GM12891 (cell line): ENCODE measurements around the gene EIF5A2.

ENCODE experiments used
- DNase-seq: peaks from one replicate; pipeline ENCODE4 v3.0.0; 2011; ENCODE audit warnings: low spot score; ENCODE audit not compliant: insufficient read length
- FAIRE-seq: peaks from 2 replicates; lab custom pipeline; 2011; peaks lifted over from hg19 to GRCh38; lab: Jason Lieb, UNC
- PAX5 ChIP-seq: IDR thresholded peaks from 2 replicates; pipeline ENCODE4 v1.6.1; 2011; ENCODE audit warnings: low read length, moderate library complexity, mild to moderate bottlenecking; ENCODE audit not compliant: insufficient read depth, severe bottlenecking
- POLR2A ChIP-seq: IDR thresholded peaks from 2 replicates; pipeline ENCODE4 v1.6.1; 2011; ENCODE audit warnings: low read depth, low read length, control low read depth
- POLR2AphosphoS5 ChIP-seq: IDR thresholded peaks from 2 replicates; pipeline ENCODE4 v1.6.1; 2011; ENCODE audit warnings: low read depth, low read length, control low read depth
- POU2F2 ChIP-seq: IDR thresholded peaks from 2 replicates; pipeline ENCODE4 v1.6.1; 2011; ENCODE audit warnings: low read depth, mild to moderate bottlenecking, control low read depth, low read length, moderate library complexity
- SPI1 ChIP-seq: IDR thresholded peaks from 2 replicates; pipeline ENCODE4 v1.6.1; 2011; ENCODE audit warnings: low read depth, low read length, control low read depth
- TAF1 ChIP-seq: IDR thresholded peaks from 2 replicates; pipeline ENCODE4 v1.6.1; 2011; ENCODE audit warnings: low read depth, low read length, control low read depth

The EIF5A2 gene

GRCh38 chr3:170852324-170852723, 56.1 kb downstream of the EIF5A2 start:
- FAIRE-seq (no peak), DNase-seq (no peak)
- TF ChIP-seq POLR2A = no peak
- TF ChIP-seq POU2F2 = no peak
- no peak for TF ChIP-seq POLR2AphosphoS5
- TF ChIP-seq TAF1 = no peak
- TF ChIP-seq SPI1 = no peak
- no peak for TF ChIP-seq PAX5

DNA sequence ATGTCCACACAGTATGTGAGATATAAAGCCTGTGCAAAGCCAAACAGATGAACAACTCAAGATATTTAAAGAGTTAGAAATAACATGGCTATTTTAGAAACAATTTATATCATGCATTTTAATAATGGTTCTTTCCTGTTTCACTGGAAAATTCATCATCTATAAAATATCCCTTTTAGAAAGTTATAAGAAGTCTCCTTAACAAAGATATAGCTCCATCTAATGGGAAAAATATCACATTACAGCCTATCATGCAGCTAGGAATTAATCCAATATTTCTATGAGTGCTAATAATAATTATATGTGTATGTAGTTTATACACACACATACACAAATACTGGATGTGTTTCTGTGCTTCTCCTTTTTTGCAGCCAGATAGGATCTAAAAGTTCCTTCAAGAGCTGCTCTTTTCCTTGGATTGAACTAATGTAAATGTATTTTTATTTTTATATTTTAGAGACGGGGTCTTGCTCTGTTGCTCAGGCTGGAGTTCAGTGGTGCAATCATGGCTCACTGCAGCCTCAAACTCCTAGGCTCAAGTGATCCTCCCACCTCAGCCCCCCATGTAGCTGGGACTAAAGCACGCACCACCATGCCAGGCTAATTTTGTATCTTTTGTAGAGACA, 60.0 kb downstream of the EIF5A2 start:
- FAIRE-seq = no peak
- DNase-seq = no peak
- no peak for TF ChIP-seq PAX5
- TF ChIP-seq POLR2AphosphoS5 = no peak
- TF ChIP-seq TAF1 = no peak
- no peak for TF ChIP-seq SPI1
- no peak for TF ChIP-seq POU2F2
- TF ChIP-seq POLR2A = no peak

- TF ChIP-seq POLR2AphosphoS5 (no peak), TAF1 (no peak), POLR2A (no peak), PAX5 (no peak), SPI1 (no peak), POU2F2 (no peak)
- DNase-seq = no peak
- FAIRE-seq = no peak
Observed at GRCh38 chr3:170844377-170844776, 64.1 kb downstream of the EIF5A2 start.

GRCh38 chr3:170840291-170840859, 68.1 kb downstream of the EIF5A2 start:
- DNase-seq = no peak
- FAIRE-seq = no peak
- TF ChIP-seq POU2F2 = no peak
- no peak for TF ChIP-seq PAX5

GRCh38 chr3:170839518-170840100, 68.8 kb downstream of the EIF5A2 start:
- no peak for DNase-seq
- FAIRE-seq = no peak
- no peak for TF ChIP-seq POU2F2
- TF ChIP-seq POLR2A = no peak
- TF ChIP-seq PAX5 = no peak
- TF ChIP-seq SPI1 = no peak
- TF ChIP-seq TAF1 = no peak
- no peak for TF ChIP-seq POLR2AphosphoS5
